KMS-11 (cell line): ENCODE results near the gene GTF2E1.

Experiments used
- H2AFZ ChIP-seq: fragments of 200-600 bp; sonication (generic); 2 replicates; pipeline ENCODE4 v1.6.1; 2016; ENCODE audit warnings: antibody characterized with exemption, mixed run types, low read depth
- H3K27ac ChIP-seq: fragments of 200-600 bp; sonication (generic); 2 replicates; pipeline ENCODE4 v1.6.1; 2016; ENCODE audit warnings: mild to moderate bottlenecking, mixed run types
- H3K27me3 ChIP-seq: fragments of 200-600 bp; sonication (generic); 2 replicates; pipeline ENCODE4 v1.6.1; 2017; ENCODE audit warnings: mild to moderate bottlenecking, low read depth, mixed run types, moderate library complexity; ENCODE audit not compliant: insufficient read depth
- H3K36me3 ChIP-seq: fragments of 200-600 bp; sonication (generic); 2 replicates; pipeline ENCODE4 v1.6.1; 2017; ENCODE audit warnings: mild to moderate bottlenecking, mixed run types; ENCODE audit not compliant: insufficient read depth
- H3K4me1 ChIP-seq: fragments of 200-600 bp; sonication (generic); 2 replicates; pipeline ENCODE4 v1.6.1; 2016; ENCODE audit warnings: mild to moderate bottlenecking, low read depth, mixed run types; ENCODE audit not compliant: poor library complexity, severe bottlenecking
- H3K4me2 ChIP-seq: fragments of 200-600 bp; sonication (generic); 2 replicates; pipeline ENCODE4 v1.7.0; 2016; ENCODE audit warnings: mild to moderate bottlenecking, mixed run types
- H3K4me3 ChIP-seq: fragments of 200-600 bp; sonication (generic); IDR thresholded peaks from 2 replicates; pipeline ENCODE4 v1.6.1; 2017; ENCODE audit warnings: low read depth, low read length, mixed read lengths; ENCODE audit not compliant: insufficient read depth
- H3K79me2 ChIP-seq: fragments of 200-600 bp; sonication (generic); 2 replicates; pipeline ENCODE4 v1.6.1; 2016; ENCODE audit warnings: low read depth, mixed run types; ENCODE audit not compliant: insufficient read depth
- H3K9ac ChIP-seq: fragments of 200-600 bp; sonication (generic); 2 replicates; pipeline ENCODE4 v1.6.1; 2016; ENCODE audit warnings: mild to moderate bottlenecking, mixed run types
- H4K20me1 ChIP-seq: fragments of 200-600 bp; sonication (generic); 2 replicates; pipeline ENCODE4 v1.6.1; 2016; ENCODE audit warnings: mild to moderate bottlenecking, mixed run types; ENCODE audit not compliant: insufficient read depth
- TF ChIP-seq, protein P1 (sequence below): fragments of 200-600 bp; sonication (generic); conservative IDR thresholded peaks from 2 replicates; pipeline ENCODE4 v1.6.1; 2017; ENCODE audit warnings: low read depth, mild to moderate bottlenecking, antibody characterized with exemption, low read length, moderate library complexity, mixed read lengths

The GTF2E1 gene

DNA sequence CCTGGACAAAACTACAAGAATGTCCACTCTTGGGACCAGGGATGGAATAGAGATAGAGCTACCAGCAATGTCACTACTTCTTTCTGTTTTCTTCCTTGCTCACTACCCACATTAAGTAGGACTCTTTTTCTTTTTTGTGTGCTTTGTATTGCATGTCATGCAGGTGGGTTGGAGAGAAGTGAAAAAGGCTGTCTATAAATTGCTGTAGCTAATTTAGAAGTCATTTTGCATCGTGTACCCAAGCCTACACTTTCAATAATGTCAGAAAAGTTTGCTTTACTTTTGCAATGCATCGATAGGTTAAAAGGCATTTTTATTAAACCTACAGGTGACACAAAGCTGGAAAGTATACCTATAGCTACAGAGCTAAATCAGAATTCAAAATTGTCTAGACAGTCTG lies 58.9 kb downstream of the GTF2E1 start:
- no peak overlapping the region for H3K4me2 ChIP-seq
- H4K20me1 ChIP-seq, result no peaks in the 10 kb centered on the region
- H3K79me2 ChIP-seq, result no peaks in the 10 kb centered on the region
- TF ChIP-seq, protein P1, sequence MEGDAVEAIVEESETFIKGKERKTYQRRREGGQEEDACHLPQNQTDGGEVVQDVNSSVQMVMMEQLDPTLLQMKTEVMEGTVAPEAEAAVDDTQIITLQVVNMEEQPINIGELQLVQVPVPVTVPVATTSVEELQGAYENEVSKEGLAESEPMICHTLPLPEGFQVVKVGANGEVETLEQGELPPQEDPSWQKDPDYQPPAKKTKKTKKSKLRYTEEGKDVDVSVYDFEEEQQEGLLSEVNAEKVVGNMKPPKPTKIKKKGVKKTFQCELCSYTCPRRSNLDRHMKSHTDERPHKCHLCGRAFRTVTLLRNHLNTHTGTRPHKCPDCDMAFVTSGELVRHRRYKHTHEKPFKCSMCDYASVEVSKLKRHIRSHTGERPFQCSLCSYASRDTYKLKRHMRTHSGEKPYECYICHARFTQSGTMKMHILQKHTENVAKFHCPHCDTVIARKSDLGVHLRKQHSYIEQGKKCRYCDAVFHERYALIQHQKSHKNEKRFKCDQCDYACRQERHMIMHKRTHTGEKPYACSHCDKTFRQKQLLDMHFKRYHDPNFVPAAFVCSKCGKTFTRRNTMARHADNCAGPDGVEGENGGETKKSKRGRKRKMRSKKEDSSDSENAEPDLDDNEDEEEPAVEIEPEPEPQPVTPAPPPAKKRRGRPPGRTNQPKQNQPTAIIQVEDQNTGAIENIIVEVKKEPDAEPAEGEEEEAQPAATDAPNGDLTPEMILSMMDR, result no peak
- no peak overlapping the region for H3K9ac ChIP-seq
- no peaks in the 10 kb centered on the region for H3K4me1 ChIP-seq
- no peaks in the 10 kb centered on the region for H3K27me3 ChIP-seq
- no peaks in the 10 kb centered on the region for H3K36me3 ChIP-seq
- H2AFZ ChIP-seq, result no peak overlapping the region
- H3K27ac ChIP-seq, result no peak overlapping the region
- no peak overlapping the region for H3K4me3 ChIP-seq

- no peaks in the 10 kb centered on the region for H3K4me1 ChIP-seq
- H3K36me3 ChIP-seq, result no peaks in the 10 kb centered on the region
- H2AFZ ChIP-seq, result no peak overlapping the region
- no peak overlapping the region for H3K4me2 ChIP-seq
- TF ChIP-seq, protein P1, result no peak
- H4K20me1 ChIP-seq, result no peaks in the 10 kb centered on the region
- H3K27me3 ChIP-seq, result no peaks in the 10 kb centered on the region
- H3K79me2 ChIP-seq, result no peaks in the 10 kb centered on the region
- no peak overlapping the region for H3K9ac ChIP-seq
- H3K27ac ChIP-seq, result no peak overlapping the region
- H3K4me3 ChIP-seq, result no peak overlapping the region
Observed at GRCh38 chr3:120802916-120803315, 60.4 kb downstream of the GTF2E1 start.

- Histone ChIP-seq H3K27me3 (no peaks in the 10 kb centered on the region), H3K4me3 (no peak overlapping the region), H3K27ac (no peak overlapping the region), H3K79me2 (no peaks in the 10 kb centered on the region), H4K20me1 (no peaks in the 10 kb centered on the region), H2AFZ (no peak overlapping the region), H3K4me1 (no peaks in the 10 kb centered on the region), H3K9ac (no peak overlapping the region), H3K4me2 (no peak overlapping the region), H3K36me3 (no peaks in the 10 kb centered on the region)
- TF ChIP-seq, protein P1, result no peak
Observed at GRCh38 chr3:120816728-120817127, 74.2 kb downstream of the GTF2E1 start.

DNA sequence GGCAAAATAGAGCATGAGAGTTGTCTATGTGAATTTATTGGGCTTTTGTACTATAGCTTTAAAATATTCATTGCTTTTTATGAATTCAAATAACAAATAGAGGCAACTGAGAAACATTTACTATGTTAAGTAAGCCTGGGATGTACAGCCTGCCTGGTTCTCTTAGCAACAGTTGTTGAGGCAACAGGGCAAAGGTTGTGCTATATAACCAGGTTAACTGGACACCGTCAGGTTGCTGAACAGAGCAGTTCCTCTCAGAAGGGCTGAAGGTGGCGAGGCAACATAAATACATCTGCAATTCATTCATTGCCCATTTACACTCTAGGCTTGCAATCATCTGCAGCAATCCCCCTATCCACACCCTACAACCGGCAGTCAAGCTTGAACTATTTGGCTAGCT lies 78.2 kb downstream of the GTF2E1 start:
- H3K79me2 ChIP-seq, result no peaks in the 10 kb centered on the region
- no peaks in the 10 kb centered on the region for H4K20me1 ChIP-seq
- no peaks in the 10 kb centered on the region for H3K36me3 ChIP-seq
- H2AFZ ChIP-seq, result no peak overlapping the region
- H3K4me1 ChIP-seq, result no peaks in the 10 kb centered on the region
- H3K4me3 ChIP-seq, result no peak overlapping the region
- no peak overlapping the region for H3K4me2 ChIP-seq
- H3K27ac ChIP-seq, result no peak overlapping the region
- H3K9ac ChIP-seq, result no peak overlapping the region
- no peaks in the 10 kb centered on the region for H3K27me3 ChIP-seq
- TF ChIP-seq, protein P1, result no peak
